ENCODE results near the gene TMCC2. TPM values are rescaled to one million over a fixed set of nuclear protein-coding genes. Genes with fewer than 3 reads are reported as not detected.
A peak's percentile ranks its signal among the peaks of the same experiment; 100 is the strongest.

TMCC2 gene
- total RNA-seq, 1 donor from 2014 or later, result 10.6 TPM

- H3K27me3 Mint-ChIP-seq (ENCODE audit: low read depth, unreplicated experiment), result no peaks in the 10 kb centered on the region
- H3K36me3 ChIP-seq (ENCODE audit: insufficient read depth, low read length), result no peaks in the 10 kb centered on the region
- H3K27ac Mint-ChIP-seq (ENCODE audit: unreplicated experiment), result peak overlapping the region; percentile 67
- peak overlapping the region; percentile 88 for H3K27ac ChIP-seq (ENCODE audit: low read depth, low read length)
- peak overlapping the region; percentile 95 for H3K9ac ChIP-seq (ENCODE audit: low read length)
- peaks cover 7% of the 10 kb centered on the region for H4K20me1 ChIP-seq (ENCODE audit: insufficient read depth, low read length)
- peaks cover 38% of the 10 kb centered on the region for H3K79me2 ChIP-seq (ENCODE audit: insufficient read depth, low read length)
- peak overlapping the region; percentile 99 for H3K4me3 Mint-ChIP-seq (ENCODE audit: unreplicated experiment)
- no peaks in the 10 kb centered on the region for H3K36me3 Mint-ChIP-seq (ENCODE audit: low read depth, unreplicated experiment)
- H3K4me1 ChIP-seq (ENCODE audit: insufficient read depth, low read length), result peaks cover 9% of the 10 kb centered on the region
- FAIRE-seq, result no peak
- peak overlapping the region; percentile 92 for H3K4me2 ChIP-seq (ENCODE audit: low read length)
- DNase-seq (ENCODE audit: low read depth), result no peak
- H3K4me1 Mint-ChIP-seq (ENCODE audit: low read depth, unreplicated experiment), result peaks cover 3% of the 10 kb centered on the region
- H3K9me3 ChIP-seq (ENCODE audit: insufficient read depth, low read depth, low read length), result no peaks in the 10 kb centered on the region
- H3K27me3 ChIP-seq (ENCODE audit: insufficient read depth, low read length), result no peaks in the 10 kb centered on the region
- peak overlapping the region; percentile 87 for H3K4me3 ChIP-seq (ENCODE audit: insufficient read depth, low read depth, low read length)
- TF ChIP-seq CTCF (IDR thresholded peaks at IDR 0.05; ENCODE audit: insufficient read depth, low read depth, low read length) (no peak), EZH2 (IDR thresholded peaks at IDR 0.05; ENCODE audit: insufficient read depth, low read length) (no peak)
- peak overlapping the region; percentile 92 for H2AFZ ChIP-seq (ENCODE audit: low read depth, low read length)
- H3K9me3 Mint-ChIP-seq (ENCODE audit: unreplicated experiment), result no peaks in the 10 kb centered on the region
These were observed 15.8 kb upstream of the TMCC2 start for GRCh38 chr1:205211839-205212536.

GRCh38 chr1:205214756-205215155 is 13.0 kb upstream of the TMCC2 start:
- no peaks in the 10 kb centered on the region for H3K9me3 ChIP-seq (ENCODE audit: insufficient read depth, low read depth, low read length)
- no peaks in the 10 kb centered on the region for H4K20me1 ChIP-seq (ENCODE audit: insufficient read depth, low read length)
- DNase-seq (ENCODE audit: low read depth) (no peak), FAIRE-seq (no peak)
- Mint-ChIP-seq H3K4me3 (ENCODE audit: unreplicated experiment) (no peak overlapping the region), H3K27ac (ENCODE audit: unreplicated experiment) (no peak overlapping the region), H3K9me3 (ENCODE audit: unreplicated experiment) (no peaks in the 10 kb centered on the region), H3K27me3 (ENCODE audit: low read depth, unreplicated experiment) (no peaks in the 10 kb centered on the region), H3K4me1 (ENCODE audit: low read depth, unreplicated experiment) (peaks cover 3% of the 10 kb centered on the region), H3K36me3 (ENCODE audit: low read depth, unreplicated experiment) (no peaks in the 10 kb centered on the region)
- H3K27me3 ChIP-seq (ENCODE audit: insufficient read depth, low read length), result no peaks in the 10 kb centered on the region
- no peak overlapping the region for H3K4me3 ChIP-seq (ENCODE audit: insufficient read depth, low read depth, low read length)
- TF ChIP-seq EZH2 (IDR thresholded peaks at IDR 0.05; ENCODE audit: insufficient read depth, low read length), result no peak
- TF ChIP-seq CTCF (IDR thresholded peaks at IDR 0.05; ENCODE audit: insufficient read depth, low read depth, low read length), result no peak
- no peaks in the 10 kb centered on the region for H3K36me3 ChIP-seq (ENCODE audit: insufficient read depth, low read length)
- H3K79me2 ChIP-seq (ENCODE audit: insufficient read depth, low read length), result peaks cover 14% of the 10 kb centered on the region
- peaks cover 9% of the 10 kb centered on the region for H3K4me1 ChIP-seq (ENCODE audit: insufficient read depth, low read length)
- H3K27ac ChIP-seq (ENCODE audit: low read depth, low read length), result no peak overlapping the region
- H2AFZ ChIP-seq (ENCODE audit: low read depth, low read length), result no peak overlapping the region
- H3K9ac ChIP-seq (ENCODE audit: low read length), result no peak overlapping the region
- H3K4me2 ChIP-seq (ENCODE audit: low read length), result no peak overlapping the region

- Mint-ChIP-seq H3K4me1 (ENCODE audit: low read depth, unreplicated experiment) (peaks cover 2% of the 10 kb centered on the region), H3K27me3 (ENCODE audit: low read depth, unreplicated experiment) (no peaks in the 10 kb centered on the region), H3K27ac (ENCODE audit: unreplicated experiment) (no peak overlapping the region), H3K36me3 (ENCODE audit: low read depth, unreplicated experiment) (no peaks in the 10 kb centered on the region), H3K9me3 (ENCODE audit: unreplicated experiment) (no peaks in the 10 kb centered on the region), H3K4me3 (ENCODE audit: unreplicated experiment) (no peak overlapping the region)
- H3K27me3 ChIP-seq (ENCODE audit: insufficient read depth, low read length), result no peaks in the 10 kb centered on the region
- H3K4me2 ChIP-seq (ENCODE audit: low read length), result no peak overlapping the region
- TF ChIP-seq EZH2 (IDR thresholded peaks at IDR 0.05; ENCODE audit: insufficient read depth, low read length) (no peak), CTCF (IDR thresholded peaks at IDR 0.05; ENCODE audit: insufficient read depth, low read depth, low read length) (no peak)
- H3K4me1 ChIP-seq (ENCODE audit: insufficient read depth, low read length), result peaks cover 3% of the 10 kb centered on the region
- no peak overlapping the region for H3K4me3 ChIP-seq (ENCODE audit: insufficient read depth, low read depth, low read length)
- no peaks in the 10 kb centered on the region for H3K36me3 ChIP-seq (ENCODE audit: insufficient read depth, low read length)
- FAIRE-seq (no peak), DNase-seq (ENCODE audit: low read depth) (no peak)
- H3K9ac ChIP-seq (ENCODE audit: low read length), result no peak overlapping the region
- no peak overlapping the region for H3K27ac ChIP-seq (ENCODE audit: low read depth, low read length)
- H3K9me3 ChIP-seq (ENCODE audit: insufficient read depth, low read depth, low read length), result no peaks in the 10 kb centered on the region
- no peaks in the 10 kb centered on the region for H4K20me1 ChIP-seq (ENCODE audit: insufficient read depth, low read length)
- no peaks in the 10 kb centered on the region for H3K79me2 ChIP-seq (ENCODE audit: insufficient read depth, low read length)
- no peak overlapping the region for H2AFZ ChIP-seq (ENCODE audit: low read depth, low read length)
These were observed 11.2 kb upstream of the TMCC2 start for GRCh38 chr1:205216588-205216987.

Data from astrocyte (in vitro differentiated cells and primary cell).